ENCODE data around the gene RAB17. TPM values are rescaled to one million over a fixed set of nuclear protein-coding genes. Genes with fewer than 3 reads are reported as not detected.

The RAB17 gene
- total RNA-seq, 6 experiments from 2014 or later, result 0.13 to 0.36 (median 0.25) TPM; not detected in 2

DNA sequence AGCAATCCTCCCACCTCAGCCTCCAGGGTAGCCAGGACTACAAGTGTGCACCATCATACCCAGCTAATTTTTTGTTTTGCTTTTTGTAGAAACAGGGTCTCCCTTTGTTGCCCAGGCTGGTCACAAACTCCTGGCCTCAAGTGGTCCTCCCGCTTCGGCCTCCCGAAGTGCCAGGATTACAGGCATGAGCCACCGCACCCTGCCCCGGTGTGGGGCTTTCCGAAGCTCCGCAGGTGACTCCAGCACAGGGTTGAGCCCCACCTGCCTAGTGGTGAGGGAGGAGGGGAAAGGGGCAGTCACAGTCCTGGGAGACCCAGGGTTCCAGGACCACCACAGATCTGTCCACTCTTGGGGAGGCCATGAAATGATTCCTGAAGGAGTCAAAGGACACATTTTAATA, 19.0 kb downstream of the RAB17 start:
- Mint-ChIP-seq H3K27me3 (ENCODE audit: insufficient read depth) (peaks cover 4% of the 10 kb centered on the region), H3K4me3 (no peak overlapping the region; the same call in 1 of the 2 replicates), H3K4me1 (ENCODE audit: low read depth) (peaks cover 13% of the 10 kb centered on the region), H3K36me3 (ENCODE audit: low read depth) (no peaks in the 10 kb centered on the region), H3K27ac (peak overlapping the region; percentile 73), H3K9me3 (no peaks in the 10 kb centered on the region)
- TF ChIP-seq, protein P1, sequence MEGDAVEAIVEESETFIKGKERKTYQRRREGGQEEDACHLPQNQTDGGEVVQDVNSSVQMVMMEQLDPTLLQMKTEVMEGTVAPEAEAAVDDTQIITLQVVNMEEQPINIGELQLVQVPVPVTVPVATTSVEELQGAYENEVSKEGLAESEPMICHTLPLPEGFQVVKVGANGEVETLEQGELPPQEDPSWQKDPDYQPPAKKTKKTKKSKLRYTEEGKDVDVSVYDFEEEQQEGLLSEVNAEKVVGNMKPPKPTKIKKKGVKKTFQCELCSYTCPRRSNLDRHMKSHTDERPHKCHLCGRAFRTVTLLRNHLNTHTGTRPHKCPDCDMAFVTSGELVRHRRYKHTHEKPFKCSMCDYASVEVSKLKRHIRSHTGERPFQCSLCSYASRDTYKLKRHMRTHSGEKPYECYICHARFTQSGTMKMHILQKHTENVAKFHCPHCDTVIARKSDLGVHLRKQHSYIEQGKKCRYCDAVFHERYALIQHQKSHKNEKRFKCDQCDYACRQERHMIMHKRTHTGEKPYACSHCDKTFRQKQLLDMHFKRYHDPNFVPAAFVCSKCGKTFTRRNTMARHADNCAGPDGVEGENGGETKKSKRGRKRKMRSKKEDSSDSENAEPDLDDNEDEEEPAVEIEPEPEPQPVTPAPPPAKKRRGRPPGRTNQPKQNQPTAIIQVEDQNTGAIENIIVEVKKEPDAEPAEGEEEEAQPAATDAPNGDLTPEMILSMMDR (IDR thresholded peaks at IDR 0.05), result no peak
- no peak for DNase-seq

DNA sequence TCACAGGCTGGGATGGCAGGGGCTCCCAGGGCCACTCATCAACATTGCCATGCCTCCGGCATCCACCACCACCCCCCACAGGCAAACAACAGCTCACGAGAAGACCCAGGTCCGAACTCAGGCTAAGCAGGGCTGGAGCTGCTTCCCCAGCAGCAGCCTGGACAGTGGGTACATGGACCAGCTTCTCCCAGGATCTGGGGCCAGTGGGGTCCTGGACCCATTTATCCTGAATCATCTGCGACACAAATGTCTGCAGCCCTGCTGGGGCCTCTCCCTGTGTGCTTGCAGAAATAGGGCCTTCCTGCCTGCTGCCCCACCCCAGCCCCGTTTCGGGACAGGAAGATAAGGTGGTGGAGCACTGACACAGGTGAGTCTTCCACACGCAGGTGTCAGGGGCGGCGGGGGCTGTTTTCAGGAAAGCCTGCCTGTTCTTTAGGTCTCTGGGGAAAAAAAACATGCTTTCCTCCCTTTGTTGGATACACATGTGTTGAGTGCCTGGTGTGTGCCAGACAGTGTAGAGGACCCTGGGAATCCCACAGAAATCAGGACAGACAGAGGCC, 19.7 kb downstream of the RAB17 start:
- H3K4me1 Mint-ChIP-seq (ENCODE audit: low read depth), result peaks cover 13% of the 10 kb centered on the region
- peaks cover 4% of the 10 kb centered on the region for H3K27me3 Mint-ChIP-seq (ENCODE audit: insufficient read depth)
- DNase-seq, result no peak
- H3K9me3 Mint-ChIP-seq, result no peaks in the 10 kb centered on the region
- no peak overlapping the region for H3K4me3 Mint-ChIP-seq
- TF ChIP-seq, protein P1 (IDR thresholded peaks at IDR 0.05), result no peak
- H3K27ac Mint-ChIP-seq, result no peak overlapping the region
- no peaks in the 10 kb centered on the region for H3K36me3 Mint-ChIP-seq (ENCODE audit: low read depth)

DNA sequence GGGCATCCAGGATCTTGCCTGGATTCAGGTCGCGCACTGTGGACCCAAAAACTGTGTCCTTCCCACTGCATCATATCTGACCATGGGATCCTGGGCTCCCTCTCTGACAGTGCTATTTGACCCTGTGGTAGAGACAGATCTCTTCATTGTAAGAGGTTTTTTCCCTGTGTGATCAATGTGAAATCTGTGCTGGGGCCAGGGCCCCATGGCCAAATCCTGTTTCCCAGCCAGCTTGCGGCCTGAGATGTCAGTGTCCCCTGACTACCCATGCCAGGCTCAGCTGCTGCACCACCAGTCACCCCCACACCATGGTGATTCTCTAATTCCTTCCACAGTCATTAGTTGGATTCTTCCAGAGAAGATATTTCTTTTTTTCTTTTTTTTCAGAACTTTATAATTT, 20.6 kb downstream of the RAB17 start:
- Mint-ChIP-seq H3K4me1 (ENCODE audit: low read depth) (peaks cover 13% of the 10 kb centered on the region), H3K4me3 (no peak overlapping the region), H3K27me3 (ENCODE audit: insufficient read depth) (peaks cover 4% of the 10 kb centered on the region), H3K9me3 (no peaks in the 10 kb centered on the region), H3K36me3 (ENCODE audit: low read depth) (no peaks in the 10 kb centered on the region), H3K27ac (no peak overlapping the region)
- DNase-seq, result no peak
- TF ChIP-seq, protein P1 (IDR thresholded peaks at IDR 0.05), result no peak

DNA sequence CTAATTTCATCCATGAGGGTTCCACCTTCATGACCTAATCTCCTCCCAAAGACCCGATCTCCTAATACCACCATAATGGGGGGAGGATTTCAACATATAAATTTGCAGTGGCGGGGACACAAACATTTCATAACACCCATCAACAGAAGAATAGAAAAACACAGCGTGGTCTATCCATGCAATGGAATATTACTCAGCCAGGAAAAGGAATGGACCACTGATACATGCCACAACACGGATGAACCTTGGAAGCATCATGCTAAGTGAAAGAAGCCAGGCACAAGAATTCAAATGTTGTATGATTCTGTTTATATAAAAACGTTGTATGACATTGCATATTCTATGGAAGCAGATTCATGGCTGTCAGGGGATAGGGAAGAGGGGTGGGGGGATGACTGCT, 21.5 kb downstream of the RAB17 start:
- H3K4me3 Mint-ChIP-seq, result no peak overlapping the region
- TF ChIP-seq, protein P1 (IDR thresholded peaks at IDR 0.05), result no peak
- H3K4me1 Mint-ChIP-seq (ENCODE audit: low read depth), result peaks cover 13% of the 10 kb centered on the region
- peaks cover 9% of the 10 kb centered on the region for H3K27me3 Mint-ChIP-seq (ENCODE audit: insufficient read depth)
- H3K36me3 Mint-ChIP-seq (ENCODE audit: low read depth), result no peaks in the 10 kb centered on the region
- no peak overlapping the region for H3K27ac Mint-ChIP-seq
- H3K9me3 Mint-ChIP-seq, result no peaks in the 10 kb centered on the region
- no peak for DNase-seq

DNA sequence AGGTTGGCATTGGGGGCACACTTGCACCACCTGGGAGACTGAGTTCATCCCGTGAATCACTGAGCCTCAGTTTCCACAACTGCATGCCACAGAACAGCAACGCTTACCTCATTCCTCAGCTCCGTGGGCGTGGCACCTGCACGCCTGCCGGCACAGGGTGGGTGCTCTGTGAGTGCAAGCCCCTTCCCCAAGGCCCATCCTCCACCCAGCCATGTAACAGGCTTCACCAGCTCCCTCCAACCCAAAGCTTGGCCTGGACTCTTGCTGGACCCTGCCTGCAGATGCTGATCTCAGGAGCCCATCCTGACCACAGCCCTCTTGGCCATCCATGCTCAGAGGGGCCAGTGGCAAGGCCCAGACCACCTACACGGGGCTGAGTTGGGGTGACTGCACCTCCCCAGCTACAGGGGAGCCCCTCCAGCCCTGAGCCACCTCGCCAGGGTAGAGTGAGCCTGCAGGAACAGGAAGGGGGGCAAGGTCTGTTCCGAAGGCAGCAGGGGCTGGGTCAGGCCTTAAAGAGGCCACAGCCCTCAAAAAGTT, 22.3 kb downstream of the RAB17 start:
- peaks cover 9% of the 10 kb centered on the region for H3K27me3 Mint-ChIP-seq (ENCODE audit: insufficient read depth)
- H3K4me1 Mint-ChIP-seq (ENCODE audit: low read depth), result peaks cover 13% of the 10 kb centered on the region
- TF ChIP-seq, protein P1 (IDR thresholded peaks at IDR 0.05), result no peak
- no peaks in the 10 kb centered on the region for H3K36me3 Mint-ChIP-seq (ENCODE audit: low read depth)
- no peak for DNase-seq
- H3K9me3 Mint-ChIP-seq, result no peaks in the 10 kb centered on the region
- H3K4me3 Mint-ChIP-seq, result no peak overlapping the region
- H3K27ac Mint-ChIP-seq, result no peak overlapping the region
